SIG-M5 (cell line): ENCODE measurements around the gene VWF.
A peak's percentile ranks its signal among the peaks of the same experiment; 100 is the strongest.
"Not testable (repeated sequence)": the region's sequence is repeated elsewhere in the genome, so short reads cannot be mapped to it uniquely, and the experiment has no call there.

Source experiments
- DNase-seq: peaks from one replicate; lab custom pipeline; 2025; lab: John Stamatoyannopoulos, UW

VWF gene

GRCh38 chr12:6145564-6145963 is 21.1 kb upstream of the VWF start:
- DNase-seq = peak; percentile 29

DNA sequence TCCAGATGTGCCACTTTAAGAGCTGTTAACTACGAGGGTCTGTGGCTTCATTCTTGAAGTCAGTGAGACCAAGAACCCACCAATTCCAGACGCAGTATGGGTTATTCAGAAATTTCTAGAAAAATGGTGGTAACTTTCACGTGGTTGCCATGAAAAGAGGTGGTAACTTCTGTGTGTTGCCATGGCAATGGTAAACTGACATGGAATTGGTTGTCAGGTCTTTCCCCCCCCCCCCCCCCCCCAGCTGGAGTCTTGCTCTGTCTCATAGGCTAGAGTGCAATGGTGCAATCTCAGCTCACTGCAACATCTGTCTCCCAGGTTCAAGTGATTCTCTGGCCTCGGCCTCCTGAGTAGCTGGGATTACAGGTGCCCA is 18.8 kb upstream of the VWF start:
- no peak for DNase-seq

GRCh38 chr12:6142368-6143302 is 18.2 kb upstream of the VWF start:
- not testable (repeated sequence) for DNase-seq

DNA sequence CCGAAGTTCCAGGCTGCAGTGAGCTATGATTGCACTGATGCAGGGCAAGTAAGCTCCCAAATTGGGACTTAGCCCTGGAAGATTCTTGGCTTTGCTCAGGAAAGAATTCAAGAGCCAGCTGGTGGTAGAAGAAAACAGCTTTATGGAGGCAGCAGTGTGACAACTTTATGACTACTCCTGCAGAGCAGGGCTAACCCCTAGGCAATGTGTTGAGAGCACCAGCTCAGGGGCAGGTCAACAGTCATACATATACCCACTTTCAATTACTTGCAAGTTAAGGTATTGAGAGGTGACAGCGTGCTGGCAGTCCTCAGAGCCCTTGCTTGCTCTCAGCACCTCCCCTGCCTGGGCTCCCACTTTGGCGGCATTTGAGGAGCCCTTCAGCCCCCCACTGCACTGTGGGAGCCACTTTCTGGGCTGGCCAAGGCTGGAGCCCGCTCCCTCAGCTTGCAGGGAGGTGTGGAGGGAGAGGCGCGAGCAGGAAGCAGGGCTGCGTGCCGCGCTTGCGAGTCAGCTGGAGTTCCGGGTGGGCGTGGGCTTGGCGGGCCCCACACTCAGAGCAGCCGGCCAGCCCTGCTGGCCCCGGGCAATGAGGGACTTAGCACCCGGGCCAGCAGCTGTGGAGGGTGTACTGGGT is 17.4 kb upstream of the VWF start:
- DNase-seq = not testable (repeated sequence)

GRCh38 chr12:6140651-6141447 is 16.4 kb upstream of the VWF start:
- peak; percentile 77 for DNase-seq

GRCh38 chr12:6135071-6135470 is 10.6 kb upstream of the VWF start:
- no peak for DNase-seq

GRCh38 chr12:6133642-6134041 is 9.2 kb upstream of the VWF start:
- DNase-seq = no peak

- no peak for DNase-seq
Measured at GRCh38 chr12:6132496-6132895, 8.0 kb upstream of the VWF start.

DNA sequence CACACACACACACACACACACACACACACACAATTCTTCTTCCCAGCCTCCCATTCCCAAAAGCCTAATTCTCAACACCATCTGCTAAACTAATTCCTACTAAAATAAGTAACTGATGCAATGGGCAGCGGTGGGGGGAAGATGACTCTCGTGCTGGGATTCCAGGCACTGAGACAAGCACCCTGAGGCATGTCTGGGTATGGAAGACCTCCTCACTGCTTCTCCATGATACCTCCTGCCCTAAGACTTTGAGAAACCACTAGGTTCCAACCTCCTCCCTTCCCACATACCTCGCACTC is 789 bp upstream of the VWF start:
- DNase-seq = no peak

DNA sequence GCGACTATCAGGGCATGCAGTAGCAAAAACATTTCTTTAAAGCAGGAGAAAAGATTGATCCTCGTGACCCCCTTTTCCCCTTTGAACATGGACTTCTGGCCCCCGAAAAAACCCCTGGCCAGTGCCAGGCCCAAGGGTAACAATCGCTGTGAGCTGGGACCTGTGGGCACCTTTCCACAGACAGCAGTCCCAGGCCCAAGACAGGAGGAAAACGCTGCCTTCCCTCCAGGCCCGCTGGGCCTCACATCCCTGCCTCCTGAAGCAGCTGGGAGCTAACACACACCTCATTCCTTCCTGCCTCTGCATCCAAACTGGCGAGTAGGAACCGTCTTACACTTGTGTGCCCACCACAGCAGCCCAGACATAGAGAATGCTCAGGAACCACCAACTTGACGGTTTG is 1.2 kb downstream of the VWF start:
- DNase-seq = no peak

DNA sequence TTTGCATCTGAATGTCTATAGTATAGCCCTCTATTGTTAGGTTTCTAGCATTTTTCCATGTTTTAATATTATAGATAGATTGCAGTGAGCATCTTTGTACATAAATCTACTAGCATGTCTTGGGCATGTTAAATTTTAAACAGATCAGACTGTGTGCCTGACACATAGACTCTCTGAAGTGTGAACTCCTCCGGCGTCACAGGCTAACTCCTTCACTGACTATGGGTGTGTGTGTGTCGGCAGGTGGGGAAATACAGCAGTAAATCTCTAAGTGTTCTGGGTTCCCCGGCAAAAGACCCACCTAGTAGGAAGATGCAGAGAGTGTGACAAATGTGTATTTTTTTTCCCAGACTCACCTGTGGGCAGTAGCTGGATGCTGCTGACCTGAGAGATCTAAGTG is 2.3 kb downstream of the VWF start:
- no peak for DNase-seq

GRCh38 chr12:6120796-6121473 is 3.5 kb downstream of the VWF start:
- no peak for DNase-seq

- no peak for DNase-seq
Measured at GRCh38 chr12:6118891-6119568, 5.4 kb downstream of the VWF start.

DNA sequence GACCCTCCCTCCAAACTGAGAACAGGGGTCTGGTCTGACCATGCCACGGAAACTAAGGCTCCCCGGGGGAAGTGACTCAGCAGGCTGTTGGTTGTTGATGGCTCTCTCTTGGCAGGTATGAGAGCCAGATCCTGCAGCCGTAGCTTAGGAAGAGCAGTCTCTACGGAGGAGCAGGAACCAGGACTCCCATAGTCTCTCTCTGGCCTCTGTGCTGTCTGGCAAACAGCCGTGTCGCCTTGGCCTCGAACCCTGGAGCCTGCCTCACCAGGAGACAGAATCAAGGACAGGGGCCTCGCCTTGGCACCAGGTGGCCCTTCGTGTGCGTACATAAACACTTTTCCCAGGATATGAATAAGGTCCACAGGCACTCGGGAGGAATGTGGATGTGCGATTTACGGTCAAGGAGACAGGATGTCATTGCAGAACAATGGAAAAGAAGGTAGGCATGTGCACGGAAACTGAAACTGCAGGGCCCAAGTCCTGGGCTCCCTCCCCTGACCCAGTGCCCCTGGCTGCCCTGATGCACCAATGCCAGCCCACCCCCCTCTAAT is 7.9 kb downstream of the VWF start:
- DNase-seq = no peak

- no peak for DNase-seq
Measured at GRCh38 chr12:6115389-6115788, 9.1 kb downstream of the VWF start.

- no peak for DNase-seq
Measured at GRCh38 chr12:6114476-6114870, 10.0 kb downstream of the VWF start.

- no peak for DNase-seq
Measured at GRCh38 chr12:6113691-6114475, 10.6 kb downstream of the VWF start.

DNA sequence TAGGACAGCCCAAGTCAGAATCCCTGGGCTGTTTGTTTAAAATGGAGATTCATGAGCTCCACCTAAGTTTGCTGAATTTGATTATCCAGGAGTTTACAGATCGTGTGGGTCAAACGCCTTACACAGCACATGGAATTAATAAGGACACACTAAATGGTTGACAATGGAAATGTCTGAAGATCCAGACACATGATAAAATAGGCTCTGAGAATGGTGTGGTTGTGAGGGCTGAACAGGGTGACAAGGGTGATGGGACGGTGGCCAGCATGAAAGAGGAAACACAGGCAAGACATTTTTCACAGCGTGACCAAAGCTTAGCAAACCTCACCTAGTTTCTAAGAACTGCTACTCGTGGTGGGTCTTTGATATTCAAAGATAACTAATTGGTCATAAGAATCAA is 12.5 kb downstream of the VWF start:
- DNase-seq = no peak

DNA sequence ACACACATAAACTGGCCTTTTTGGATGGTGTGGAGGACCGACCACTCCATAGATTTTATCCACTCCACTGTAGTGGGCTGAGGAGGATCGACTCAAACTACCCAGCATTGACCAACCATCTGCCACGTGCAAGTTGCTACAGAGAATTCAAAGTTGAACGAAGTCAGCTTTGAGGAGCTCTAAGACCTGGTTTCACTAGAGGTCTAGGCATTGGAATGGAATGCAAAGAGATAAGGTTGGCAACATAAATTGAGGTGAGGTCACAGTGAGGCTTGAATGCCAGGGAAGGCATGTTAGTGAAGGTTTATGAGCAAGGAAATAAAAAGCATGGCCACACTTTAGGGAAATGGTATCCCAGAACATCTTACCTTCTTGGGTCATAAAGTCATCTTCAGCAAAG is 14.5 kb downstream of the VWF start:
- no peak for DNase-seq

DNA sequence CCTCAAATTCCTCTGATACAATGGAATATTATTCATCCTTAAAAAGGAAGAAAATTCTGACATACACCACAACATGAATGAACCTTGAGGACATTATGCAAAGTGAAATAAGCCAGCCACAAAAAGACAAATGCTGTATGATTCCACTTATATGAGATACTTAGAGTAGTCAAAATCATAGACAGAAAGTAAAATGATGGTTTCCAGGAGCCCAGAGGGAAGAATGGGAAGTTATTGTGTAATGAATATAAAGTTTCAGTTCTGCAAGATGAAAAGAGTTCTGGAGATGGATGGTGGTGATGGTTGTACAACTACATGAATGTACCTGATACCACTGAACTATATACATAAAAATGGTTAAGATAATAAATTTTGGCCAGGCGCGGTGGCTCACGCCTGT is 18.3 kb downstream of the VWF start:
- DNase-seq = no peak

DNA sequence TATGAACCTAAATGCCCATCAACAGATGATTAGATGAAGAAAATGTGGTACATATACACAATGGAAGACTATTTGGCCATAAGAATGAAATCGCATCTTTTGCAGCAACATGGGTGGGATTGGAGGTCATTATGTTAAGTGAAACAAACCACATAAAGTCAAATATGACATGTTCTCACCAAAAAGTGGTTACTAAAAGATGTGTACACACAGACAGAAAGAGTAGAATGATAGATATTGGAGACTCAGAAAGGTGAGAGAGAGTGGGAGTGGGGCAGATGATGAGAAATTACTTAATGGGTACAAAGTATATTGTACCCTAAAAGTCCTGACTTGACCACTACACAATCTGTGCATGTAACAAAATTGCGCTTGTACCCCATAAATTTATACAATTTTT is 19.6 kb downstream of the VWF start:
- no peak for DNase-seq
